ENCODE data around the gene C1QTNF2. TPM values are rescaled to one million over a fixed set of nuclear protein-coding genes. Genes with fewer than 3 reads are reported as not detected.

The C1QTNF2 gene
- 1.0 and 1.3 TPM in 2 replicates for total RNA-seq (2021; fragmentation: NEBNext Ultra II Directional; extraction: Animal tissue kit (Norgen Biotek cat#: 25700))
- 1.4 and 2.0 TPM in 2 replicates for polyA plus RNA-seq (2011; rRNA removed)
- 1.2 TPM for polyA plus RNA-seq (2011; cell fraction: cytosol; rRNA removed)
- 1.0 TPM for polyA plus RNA-seq (2011; cell fraction: nucleus; rRNA removed)
- polyA plus RNA-seq (2012, experiment 1 of 2) = 1.0 to 1.1 TPM (median 1.1 TPM) in 4 replicates
- 1.1 TPM for polyA plus RNA-seq (2012, experiment 2 of 2)
- polyA plus RNA-seq (2013, experiment 1 of 2) = 1.1 TPM
- polyA plus RNA-seq (2013, experiment 2 of 2) = 1.1 TPM
- polyA minus RNA-seq (2011; rRNA and poly(A)+ RNA removed) = 0.85 and 0.88 TPM in 2 replicates
- not detected for polyA minus RNA-seq (2011; cell fraction: cytosol; rRNA and poly(A)+ RNA removed)
- polyA minus RNA-seq (2011; cell fraction: nucleus; rRNA and poly(A)+ RNA removed) = 1.1 TPM
- long read RNA-seq, experiment 1, partial matches to known transcripts = 0 of 2 reads
- long read RNA-seq, experiment 1, other reads (novel, unspliced or antisense) = 2 of 2 reads
- long read RNA-seq, experiment 2 = 0 reads

GRCh38 chr5:160369990-160370712 is at the start of gene C1QTNF2:
C1QTNF2 (minus strand) TSS chr5:160370626; CDS start chr5:160355011, 15,615 bp downstream.
- Histone ChIP-seq H3K79me1 (ENCODE audit: low read depth, low read length) (no peaks in the 10 kb centered on the region), H3K79me2 (ENCODE audit: control insufficient read depth in 1 of 2, insufficient read depth in 2 of 2, low read length in 2 of 2) (no peaks in the 10 kb centered on the region), H3K23ac (ENCODE audit: insufficient read length) (no peak within 1 kb of the TSS), H4K20me1 (replicated peaks in 1 of 2; ENCODE audit: control insufficient read depth in 1 of 2, insufficient read depth in 2 of 2, low read length in 2 of 2) (no peaks in the 10 kb centered on the region), H3K9me3 (ENCODE audit: insufficient read depth in 2 of 2, low read depth in 1 of 2, low read length in 1 of 2) (no peaks in the 10 kb centered on the region), H2AK5ac (ENCODE audit: low read depth, low read length) (no peak within 1 kb of the TSS), H3K23me2 (ENCODE audit: low read depth, low read length) (0 out of 2 replicates have a peak, but pooled peaks cover 4% of the 10 kb centered on the region), H3K4me2 (ENCODE audit: insufficient read depth in 1 of 2, low read depth in 2 of 2, low read length in 2 of 2) (peak within 1 kb of the TSS; percentile 65 to 78), H2BK15ac (ENCODE audit: low read length) (no peak within 1 kb of the TSS), H3K4me3 (ENCODE audit: extremely low read depth in 1 of 4, insufficient read depth in 2 of 4, low read depth in 3 of 4, low read length in 4 of 4) (peak within 1 kb of the TSS; percentile 29 to 67 (median 46)), H2BK5ac (ENCODE audit: low read depth, low read length) (no peak within 1 kb of the TSS), H3K4ac (replicated peaks; ENCODE audit: insufficient read length, low read depth, low read length) (peak within 1 kb of the TSS; percentile 3), H4K5ac (ENCODE audit: insufficient read length, low read depth, low read length) (no peak within 1 kb of the TSS), H3K14ac (ENCODE audit: insufficient read length) (no peak within 1 kb of the TSS), H3K27me3 (replicated peaks in 1 of 4; ENCODE audit: control insufficient read depth in 3 of 4, extremely low read depth in 1 of 4, insufficient read depth in 3 of 4, low read length in 3 of 4) (peaks cover 1 to 15% (median 10%) of the 10 kb centered on the region in 4 experiments), H3K36me3 (ENCODE audit: control insufficient read depth in 2 of 4, insufficient read depth in 4 of 4, low read length in 3 of 4) (no peaks in the 10 kb centered on the region), H2BK120ac (replicated peaks; ENCODE audit: low read depth, low read length) (peak within 1 kb of the TSS; percentile 70), H2BK20ac (ENCODE audit: low read length) (peak within 1 kb of the TSS; percentile 25; the same call in 1 of the 2 replicates), H4K91ac (replicated peaks; ENCODE audit: insufficient read length, low read length) (peak within 1 kb of the TSS; percentile 52), H3K56ac (replicated peaks; ENCODE audit: insufficient read length, low read depth, low read length) (no peak within 1 kb of the TSS), H3K9ac (replicated peaks in 1 of 4; ENCODE audit: extremely low read depth in 1 of 4, low read depth in 3 of 4, low read length in 3 of 4) (peak within 1 kb of the TSS in 2 of 4 experiments; percentile 39; a peak in 3 of 7 replicates), H3K4me1 (replicated peaks in 1 of 4; ENCODE audit: control insufficient read depth in 3 of 4, insufficient read depth in 4 of 4, low read length in 3 of 4) (peaks cover 3 to 5% (median 4%) of the 10 kb centered on the region in 4 experiments; a peak in 4 of 7 replicates), H3K18ac (ENCODE audit: extremely low read depth, low read length) (peak within 1 kb of the TSS; percentile 54; the same call in 1 of the 2 replicates), H2AFZ (ENCODE audit: low read length) (peak within 1 kb of the TSS; percentile 89), H4K8ac (ENCODE audit: extremely low read depth, insufficient read depth, low read length) (peak within 1 kb of the TSS; percentile 29; the same call in 1 of the 2 replicates), H3K27ac (ENCODE audit: low read depth, low read length) (no peak within 1 kb of the TSS), H2BK12ac (ENCODE audit: low read depth, low read length) (no peak within 1 kb of the TSS)
- FAIRE-seq (no peak), DNase-seq (ENCODE audit: low read depth in 1 of 2, low spot score in 2 of 2) (peak in 1 of 2 experiments; percentile 74)
- ChIA-PET CTCF (ENCODE audit: partially characterized antibody) (interaction anchor here (0.6 to 2.2 kb wide), 15 partner anchors 10 to 340 kb away, joined by 3 to 15 read pairs (median 3); no protein-coding TSS in a partner anchor), POLR2A (ENCODE audit: partially characterized antibody) (interaction anchor here (1.2 to 1.7 kb wide), 5 partner anchors 9 to 172 kb away, joined by 3 to 8 read pairs (median 3); no protein-coding TSS in a partner anchor)
- WGBS, 2 experiments (ENCODE audit: extremely low coverage in 1 of 2, insufficient coverage in 1 of 2, insufficient read length in 1 of 2, insufficient replicate concordance in 2 of 2, low coverage in 1 of 2, low lambda C conversion rate in 2 of 2, missing lambda C conversion rate in 1 of 2) = 11% methylated on average over 25 of the region's 45 CpGs; no CpG with 5 or more reads in 1 of the 2 experiments
- TF ChIP-seq HDAC2 (IDR thresholded peaks at IDR 0.05; ENCODE audit: borderline replicate concordance in 1 of 2, low read depth in 2 of 2, low read length in 2 of 2) (peak in 1 of 2 experiments; percentile 71; a peak in 1 of 4 replicates), CBX8 (IDR thresholded peaks at IDR 0.05; ENCODE audit: borderline replicate concordance, low read depth, low read length) (no peak), FOSL1 (IDR thresholded peaks at IDR 0.05; ENCODE audit: insufficient read depth, low read depth, low read length) (no peak), ATF3 (IDR thresholded peaks at IDR 0.05; ENCODE audit: insufficient read depth, low read depth, low read length) (peak; percentile 66; the same call in 1 of the 2 replicates), SIN3A (conservative IDR thresholded peaks at IDR 0.05 in 1 of 2, IDR thresholded peaks at IDR 0.05 in 1 of 2; ENCODE audit: low read depth in 1 of 2, low read length in 2 of 2) (0 out of 4 replicates have a peak, but pooled peaks of 1 of the 2 experiments have one; percentile 21), TEAD4 (IDR thresholded peaks at IDR 0.05; ENCODE audit: low read depth, low read length) (0 out of 2 replicates have a peak, but pooled peaks have one; percentile 27), TBP (IDR thresholded peaks at IDR 0.05; ENCODE audit: low read depth, low read length) (peak; percentile 46; the same call in 1 of the 2 replicates)
